Stomach smooth muscle (tissue), 2 donors: ENCODE results near the gene TP73.

ENCODE experiments used
- H3K27ac ChIP-seq: one replicate; pipeline ENCODE4 v1.7.0; 2013; ENCODE audit warnings: mild to moderate bottlenecking, low read length, inconsistent platforms
- H3K27me3 ChIP-seq, 2 donors: one replicate each; pipeline ENCODE4 v1.7.0; 2013; ENCODE audit warnings: low read length in 2 of 2; ENCODE audit not compliant: insufficient read depth in 2 of 2, control insufficient read depth in 1 of 2
- H3K36me3 ChIP-seq, 2 donors: one replicate each; pipeline ENCODE4 v1.7.0; 2013; ENCODE audit warnings: low read length in 2 of 2; ENCODE audit not compliant: control insufficient read depth in 2 of 2, insufficient read depth in 2 of 2
- H3K4me1 ChIP-seq: one replicate; pipeline ENCODE4 v1.7.0; 2013; ENCODE audit warnings: low read length; ENCODE audit not compliant: control insufficient read depth, insufficient read depth
- H3K4me3 ChIP-seq, 2 donors: one replicate each; pipeline ENCODE4 v1.7.0; 2013; ENCODE audit warnings: low read length in 2 of 2
- H3K9ac ChIP-seq, 2 donors: one replicate each; pipeline ENCODE4 v1.7.0; 2013; ENCODE audit warnings: low read length in 2 of 2, mild to moderate bottlenecking in 1 of 2
- H3K9me3 ChIP-seq, 2 donors: one replicate each; pipeline ENCODE4 v1.7.0; 2013; ENCODE audit warnings: low read length in 2 of 2; ENCODE audit not compliant: control insufficient read depth in 2 of 2
- donor health status: healthy.
- donor health status: Pancreatic carcinoma.

Gene TP73

DNA sequence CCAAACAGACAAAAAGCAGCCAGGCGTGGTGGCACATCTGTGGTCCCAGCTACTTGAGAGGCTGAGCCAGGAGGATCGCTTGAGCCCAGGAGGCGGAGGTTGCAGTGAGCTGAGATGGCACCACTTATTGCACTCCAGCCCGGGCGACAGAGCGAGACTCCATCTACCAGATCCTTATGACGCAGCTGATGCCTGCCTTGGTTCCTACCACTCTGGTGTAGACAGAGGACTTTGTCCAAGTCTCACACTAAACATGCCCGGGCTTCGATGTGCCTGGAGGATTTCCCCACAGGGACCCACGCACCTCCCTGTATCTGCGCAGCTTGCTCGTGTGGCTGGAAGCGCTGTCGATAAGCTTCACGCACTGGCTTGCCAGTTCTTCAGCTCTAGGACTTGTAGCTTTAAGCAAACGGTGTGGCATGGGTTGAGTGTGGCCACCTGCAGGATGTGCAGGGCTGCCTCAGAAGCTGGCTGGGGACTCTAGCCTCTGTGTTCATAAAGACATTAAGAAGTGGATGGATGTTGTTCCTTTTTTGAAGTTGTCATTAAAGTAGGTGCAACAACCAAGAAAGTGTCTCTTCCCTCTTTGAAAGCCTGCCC lies 22.7 kb upstream of the TP73 start:
- Histone ChIP-seq H3K27me3 (no peaks in the 10 kb centered on the region), H3K4me3 (no peak overlapping the region), H3K27ac (no peak overlapping the region), H3K9ac (no peak overlapping the region), H3K36me3 (peaks cover 40 to 56% of the 10 kb centered on the region in 2 donors), H3K4me1 (peaks cover 8% of the 10 kb centered on the region), H3K9me3 (no peaks in the 10 kb centered on the region)

DNA sequence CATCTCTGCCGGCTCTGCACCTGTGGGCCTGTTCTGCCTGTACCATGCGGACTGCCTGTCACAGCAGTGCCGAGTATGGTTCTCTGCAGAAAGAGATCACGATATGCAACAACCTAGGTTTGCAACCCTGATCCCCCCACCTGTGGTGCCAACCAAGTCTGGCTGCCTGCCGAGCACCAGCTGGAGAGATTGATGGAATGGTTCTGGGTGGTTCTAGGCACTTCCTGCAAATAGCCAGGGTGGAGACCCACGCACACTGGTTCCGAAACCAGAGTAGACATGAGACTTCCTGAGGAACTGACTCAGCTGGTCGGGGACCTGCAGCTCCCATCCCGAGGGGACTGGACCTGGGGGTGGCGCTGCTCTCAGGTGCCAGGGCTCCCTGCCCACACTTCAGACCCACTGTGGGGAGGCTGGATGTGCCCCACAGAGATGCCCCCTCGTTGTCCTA lies 22.1 kb upstream of the TP73 start:
- H3K4me1 ChIP-seq, result peaks cover 8% of the 10 kb centered on the region
- H3K4me3 ChIP-seq, result no peak overlapping the region
- no peak overlapping the region for H3K9ac ChIP-seq
- H3K27me3 ChIP-seq, result no peaks in the 10 kb centered on the region
- no peak overlapping the region for H3K27ac ChIP-seq
- H3K9me3 ChIP-seq, result no peaks in the 10 kb centered on the region
- peaks cover 45 to 61% of the 10 kb centered on the region in 2 donors for H3K36me3 ChIP-seq

DNA sequence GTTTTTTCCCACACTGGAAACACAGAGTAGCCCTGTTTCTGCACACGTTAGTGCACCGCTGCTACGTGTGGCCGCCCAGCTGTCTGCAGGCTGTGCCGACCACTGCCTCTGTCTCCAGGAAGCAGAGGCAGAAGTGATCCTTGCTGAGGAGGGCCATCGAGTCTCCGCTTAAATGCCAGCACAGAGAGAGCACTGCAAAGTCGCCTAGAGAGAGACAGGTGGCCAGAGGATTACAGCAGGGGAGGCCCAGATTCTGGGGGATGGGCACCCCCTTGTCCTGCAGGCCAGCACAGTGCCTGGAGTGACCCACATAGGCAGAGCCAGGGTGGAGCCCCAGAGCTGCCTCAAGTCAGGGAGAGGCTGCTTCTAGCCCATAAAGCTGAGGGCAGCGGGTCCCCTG lies 21.4 kb upstream of the TP73 start:
- Histone ChIP-seq H3K9me3 (no peaks in the 10 kb centered on the region), H3K9ac (no peak overlapping the region), H3K4me1 (peaks cover 3% of the 10 kb centered on the region), H3K36me3 (peaks cover 50 to 66% of the 10 kb centered on the region in 2 donors), H3K27me3 (no peaks in the 10 kb centered on the region), H3K27ac (no peak overlapping the region), H3K4me3 (no peak overlapping the region)

DNA sequence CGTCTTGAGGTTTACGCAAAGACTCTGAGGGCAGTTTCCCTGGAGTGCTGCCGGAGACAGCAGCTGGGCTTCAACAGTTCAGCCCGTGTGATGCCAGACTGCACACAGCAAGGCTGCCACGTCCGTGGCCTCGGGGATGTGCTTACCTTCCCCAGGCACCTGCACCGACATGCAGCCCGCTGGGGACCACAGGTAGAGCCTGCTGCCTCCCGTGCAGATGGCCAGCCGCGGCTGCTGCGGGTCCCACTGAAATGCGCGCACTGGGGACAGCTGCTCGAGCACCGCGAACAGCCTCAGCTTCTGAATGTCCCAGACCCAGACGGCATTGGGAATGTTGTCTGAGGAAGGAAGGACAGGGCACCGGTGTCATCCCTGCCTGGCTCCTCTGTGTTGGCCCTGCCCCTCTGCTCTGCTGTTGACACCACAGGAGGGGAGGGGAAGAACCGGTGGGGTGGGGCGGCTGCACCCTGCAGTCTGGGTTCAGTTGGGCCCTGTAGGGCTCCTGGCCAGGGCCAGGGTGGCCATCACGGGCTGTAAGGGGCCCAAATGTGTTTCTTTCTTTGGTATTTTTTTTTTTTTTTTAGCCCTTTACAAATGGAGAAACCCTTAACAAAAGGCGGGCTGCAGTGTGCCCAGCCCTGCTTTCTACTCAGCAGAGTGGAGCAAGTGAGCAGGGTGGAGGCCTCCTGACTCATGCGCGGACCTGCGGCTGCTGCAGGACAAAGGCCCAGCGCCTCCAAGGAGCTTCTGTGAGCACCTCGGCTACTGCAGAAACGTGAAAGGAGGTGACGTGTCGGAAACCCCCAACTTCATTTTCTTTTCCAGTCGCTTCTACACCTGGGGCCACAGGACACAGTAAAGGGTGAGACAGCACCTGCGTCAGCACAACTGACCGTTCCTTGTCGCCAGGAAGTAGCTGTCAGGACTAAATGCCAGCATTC lies 20.7 kb upstream of the TP73 start:
- Histone ChIP-seq H3K27ac (no peak overlapping the region), H3K27me3 (no peaks in the 10 kb centered on the region), H3K9me3 (no peaks in the 10 kb centered on the region), H3K4me3 (no peak overlapping the region), H3K36me3 (peaks cover 54 to 72% of the 10 kb centered on the region in 2 donors), H3K9ac (no peak overlapping the region), H3K4me1 (no peaks in the 10 kb centered on the region)

DNA sequence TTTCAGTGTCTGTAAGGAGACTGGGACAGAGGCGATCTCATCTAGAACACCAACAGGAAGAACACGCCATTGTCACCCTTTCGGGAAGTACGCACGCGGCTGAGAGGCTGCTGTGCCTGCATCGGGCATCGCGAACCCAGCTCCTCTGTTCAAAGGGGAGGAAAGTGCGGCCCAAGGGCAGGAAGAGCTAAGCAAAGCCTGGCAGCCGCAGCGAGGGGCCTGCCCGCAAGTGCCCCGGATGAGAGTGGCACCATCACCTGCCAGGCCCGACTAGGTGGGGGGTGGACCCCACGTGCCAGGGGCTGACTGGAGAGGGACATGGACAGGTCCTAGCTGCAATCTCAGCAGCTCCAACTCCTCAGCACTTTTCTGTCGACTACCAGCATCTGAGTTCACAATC lies 20.0 kb upstream of the TP73 start:
- no peak overlapping the region for H3K9ac ChIP-seq
- H3K4me3 ChIP-seq, result no peak overlapping the region
- H3K27ac ChIP-seq, result no peak overlapping the region
- H3K27me3 ChIP-seq, result no peaks in the 10 kb centered on the region
- no peaks in the 10 kb centered on the region for H3K9me3 ChIP-seq
- H3K4me1 ChIP-seq, result no peaks in the 10 kb centered on the region
- peaks cover 61 to 78% of the 10 kb centered on the region in 2 donors for H3K36me3 ChIP-seq

DNA sequence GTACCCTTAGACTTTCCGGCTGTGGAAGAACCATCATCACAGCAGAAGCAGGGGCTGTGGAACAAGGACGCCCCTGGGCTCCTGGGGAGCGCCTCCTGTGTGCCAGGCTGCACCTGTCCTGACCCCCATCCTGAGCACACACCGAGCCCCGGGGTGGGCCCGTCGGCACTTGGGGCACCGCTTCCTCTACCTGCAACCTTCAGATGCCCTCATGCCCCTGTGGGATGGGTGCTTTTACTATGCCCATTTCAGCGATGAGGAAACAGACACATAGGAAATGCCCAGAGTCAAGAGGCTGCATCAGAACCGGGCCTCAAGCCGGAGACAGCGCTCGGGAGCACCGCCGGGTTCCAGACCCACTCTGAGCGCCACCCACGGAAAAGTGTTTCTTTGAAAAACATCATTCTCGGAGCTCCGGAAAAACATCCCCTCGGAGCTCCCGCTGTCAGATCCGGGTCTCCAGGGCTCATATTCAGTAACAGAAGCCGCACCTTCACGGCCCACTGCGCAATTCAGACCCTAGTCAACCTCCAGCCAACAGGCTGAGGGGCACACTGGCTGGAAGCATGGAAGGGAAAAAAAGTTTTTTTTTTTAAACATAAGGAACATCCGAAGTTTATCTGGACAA lies 19.5 kb upstream of the TP73 start:
- no peak overlapping the region for H3K9ac ChIP-seq
- no peaks in the 10 kb centered on the region for H3K9me3 ChIP-seq
- peaks cover 58 to 76% of the 10 kb centered on the region in 2 donors for H3K36me3 ChIP-seq
- H3K27ac ChIP-seq, result no peak overlapping the region
- no peaks in the 10 kb centered on the region for H3K27me3 ChIP-seq
- no peak overlapping the region for H3K4me3 ChIP-seq
- H3K4me1 ChIP-seq, result no peaks in the 10 kb centered on the region

DNA sequence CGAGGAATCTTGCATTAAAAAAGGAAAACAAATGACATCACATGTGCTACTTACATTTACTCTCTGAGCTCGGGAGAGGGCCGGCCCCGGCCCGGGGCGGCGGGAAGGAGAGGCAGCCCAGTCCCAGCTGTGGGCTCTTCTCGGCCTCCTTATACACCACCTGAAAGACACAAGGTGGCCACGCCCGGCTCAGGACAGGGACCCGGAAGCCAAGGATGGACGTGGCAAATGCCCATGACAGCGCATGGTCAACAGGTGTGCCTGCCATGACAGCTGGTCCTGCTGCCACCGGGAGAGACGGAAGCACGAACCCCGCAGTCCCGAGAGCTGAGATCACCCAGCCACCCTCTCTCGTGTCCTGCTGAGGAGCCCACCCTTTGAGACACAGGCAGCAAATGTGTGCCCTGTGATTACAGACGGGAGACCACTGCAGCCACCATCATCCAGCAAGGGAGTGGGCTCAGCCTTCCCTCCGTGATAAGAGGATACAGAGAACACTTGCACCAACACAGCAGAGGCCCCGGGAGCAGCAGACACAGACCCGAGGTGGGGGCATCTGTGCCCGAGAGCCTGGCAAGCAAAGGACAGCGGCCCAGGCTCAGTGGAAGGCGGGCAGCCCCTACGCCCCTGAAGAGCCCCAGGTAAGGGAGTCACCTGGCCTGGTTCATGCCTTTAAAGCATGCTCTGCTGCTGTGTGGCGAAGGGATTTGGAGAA lies 18.8 kb upstream of the TP73 start:
- Histone ChIP-seq H3K36me3 (peaks cover 57 to 73% of the 10 kb centered on the region in 2 donors), H3K4me1 (no peaks in the 10 kb centered on the region), H3K27me3 (no peaks in the 10 kb centered on the region), H3K9ac (no peak overlapping the region), H3K9me3 (no peaks in the 10 kb centered on the region), H3K27ac (no peak overlapping the region), H3K4me3 (no peak overlapping the region)

DNA sequence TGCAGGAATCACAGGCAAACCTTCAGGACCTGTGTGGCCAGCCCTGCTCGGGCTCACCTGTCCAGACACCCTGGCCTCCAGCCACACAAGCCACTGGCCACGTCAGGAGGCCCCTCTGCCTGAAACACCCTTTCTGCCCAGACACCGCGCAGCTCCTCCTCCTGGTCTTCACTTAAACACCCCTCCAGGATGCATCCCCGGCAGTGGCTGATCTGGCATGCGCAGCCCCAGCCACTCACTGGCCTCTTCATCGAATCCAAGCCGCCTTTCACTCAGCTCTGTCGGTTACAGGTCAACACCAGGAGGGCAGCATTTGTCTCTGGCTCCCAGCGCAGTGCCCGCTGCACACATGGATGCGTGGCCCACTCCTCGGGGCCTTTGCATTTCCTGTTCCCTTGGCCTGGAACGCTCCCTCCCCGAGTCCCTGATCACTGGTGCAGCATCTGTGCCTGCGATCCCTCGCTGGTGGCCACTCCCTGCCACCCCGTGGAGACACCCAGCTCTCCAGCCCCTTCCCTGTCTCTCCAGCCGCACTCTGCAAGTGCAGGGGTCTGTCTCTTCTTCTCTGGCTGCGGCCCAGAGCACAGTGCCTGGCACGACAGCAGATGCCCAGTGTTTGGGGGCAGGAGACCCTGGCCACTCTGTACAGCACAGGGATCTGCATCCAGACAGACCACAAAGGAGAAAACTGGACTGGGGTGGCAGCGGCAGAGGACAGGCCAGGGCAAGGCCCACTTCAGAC lies 18.1 kb upstream of the TP73 start:
- no peak overlapping the region for H3K4me3 ChIP-seq
- no peak overlapping the region for H3K27ac ChIP-seq
- no peaks in the 10 kb centered on the region for H3K27me3 ChIP-seq
- no peak overlapping the region for H3K9ac ChIP-seq
- no peaks in the 10 kb centered on the region for H3K9me3 ChIP-seq
- peaks cover 56 to 70% of the 10 kb centered on the region in 2 donors for H3K36me3 ChIP-seq
- no peaks in the 10 kb centered on the region for H3K4me1 ChIP-seq

DNA sequence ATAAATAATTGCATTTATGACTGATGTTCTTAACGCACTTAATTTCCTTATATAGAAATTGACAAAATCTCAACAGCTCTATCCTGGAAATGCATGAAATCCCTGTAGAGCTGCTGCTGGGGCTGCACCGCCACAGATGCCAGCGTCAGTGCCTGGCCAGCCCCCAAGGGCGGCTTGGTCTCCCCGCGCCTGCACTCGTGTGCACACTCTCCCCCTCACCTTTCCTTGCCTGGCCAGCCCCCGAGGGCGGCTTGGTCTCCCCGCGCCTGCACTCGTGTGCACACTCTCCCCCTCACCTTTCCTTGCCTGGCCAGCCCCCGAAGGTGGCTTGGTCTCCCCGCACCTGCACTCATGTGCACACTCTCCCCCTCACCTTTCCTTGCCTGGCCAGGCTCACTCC lies 16.2 kb upstream of the TP73 start:
- Histone ChIP-seq H3K9ac (no peak overlapping the region), H3K4me1 (no peaks in the 10 kb centered on the region), H3K27ac (no peak overlapping the region), H3K9me3 (no peaks in the 10 kb centered on the region), H3K4me3 (no peak overlapping the region), H3K36me3 (peaks cover 56 to 63% of the 10 kb centered on the region in 2 donors), H3K27me3 (no peaks in the 10 kb centered on the region)

DNA sequence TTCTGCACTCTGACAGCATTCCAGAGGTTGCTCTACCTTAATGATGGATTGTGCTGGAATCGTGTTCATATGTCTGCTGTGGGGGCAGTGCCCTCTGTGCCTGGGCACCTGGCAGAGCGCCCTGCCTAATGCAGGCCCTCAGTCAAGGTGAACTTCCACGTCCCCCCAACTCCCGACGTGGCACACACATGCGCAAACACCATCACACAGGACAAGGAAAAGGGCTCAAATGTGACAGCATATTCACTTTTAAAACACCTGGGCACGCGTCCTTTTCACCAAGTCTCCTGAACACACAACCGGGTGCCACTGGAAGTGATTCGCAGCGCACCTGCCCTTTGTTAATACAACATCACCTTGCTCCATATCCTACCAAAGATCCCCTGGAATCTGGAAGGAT lies 15.8 kb upstream of the TP73 start:
- Histone ChIP-seq H3K4me3 (no peak overlapping the region), H3K9ac (no peak overlapping the region), H3K4me1 (no peaks in the 10 kb centered on the region), H3K27ac (no peak overlapping the region), H3K9me3 (no peaks in the 10 kb centered on the region), H3K36me3 (peaks cover 59 to 64% of the 10 kb centered on the region in 2 donors), H3K27me3 (no peaks in the 10 kb centered on the region)
